Endothelial cell of umbilical vein (primary cell): ENCODE results near the gene FOXK1. TPM values are rescaled to one million over a fixed set of nuclear protein-coding genes. Genes with fewer than 3 reads are reported as not detected.

Experiments
- Bru-seq: library from RNA; stranded (reverse); fragments of 400-500 nt; gene quantifications from one replicate; lab custom pipeline; 2021; lab: Mats Ljungman, UMichigan
- BruChase-seq, 2 experiments: library from RNA; stranded (reverse); fragments of 400-500 nt; gene quantifications; one replicate each; lab custom pipeline; 2021; lab: Mats Ljungman, UMichigan
- BruUV-seq: library from RNA; stranded (reverse); fragments of 400-500 nt; replicated peaks from 2 replicates; lab custom pipeline; 2021; lab: Mats Ljungman, UMichigan
- CTCF ChIA-PET: fragments of 300-600, 350-600 bp; sonication (Branson Sonifier 250); formaldehyde crosslinking; loops from one replicate; lab custom pipeline; 2021; ENCODE audit warnings: antibody characterized with exemption, inconsistent platforms; lab: Charles Lee
- POLR2A ChIA-PET: fragments of 300-600, 350-600 bp; sonication (Branson Sonifier 250); formaldehyde crosslinking; loops from one replicate; lab custom pipeline; 2021; ENCODE audit warnings: antibody characterized with exemption, inconsistent platforms; lab: Charles Lee
- DNase-seq: peaks from one replicate; pipeline ENCODE4 v3.0.0-alpha.2; 2011; ENCODE audit warnings: low read depth, low spot score
- FAIRE-seq: peaks from 2 replicates; lab custom pipeline; 2011; peaks lifted over from hg19 to GRCh38; lab: Jason Lieb, UNC
- H2AFZ ChIP-seq: 2 replicates; pipeline ENCODE4 v1.6.0; 2012; ENCODE audit warnings: low read depth, low read length, control low read depth, inconsistent platforms
- H3K27ac ChIP-seq: 2 replicates; pipeline ENCODE4 v1.5.1; 2011; ENCODE audit warnings: low read depth, mild to moderate bottlenecking, control low read depth, low read length, moderate library complexity; ENCODE audit not compliant: insufficient read depth
- H3K27me3 ChIP-seq, 2 experiments: 2 replicates each; pipeline versions ENCODE4 v1.6.0 to v1.6.1; 2011; ENCODE audit warnings: low read length in 2 of 2, mixed read lengths in 1 of 2; ENCODE audit not compliant: control insufficient read depth in 2 of 2, insufficient read depth in 2 of 2
- H3K36me3 ChIP-seq, 2 experiments: 2 replicates in 1 of 2; 3 replicates in 1 of 2; pipeline ENCODE4 v1.5.1; 2011; ENCODE audit warnings: low read length in 2 of 2, mild to moderate bottlenecking in 1 of 2, moderate library complexity in 1 of 2; ENCODE audit not compliant: control insufficient read depth in 2 of 2, insufficient read depth in 2 of 2; ENCODE audit errors: extremely low read depth in 1 of 2
- H3K4me1 ChIP-seq: 3 replicates; pipeline ENCODE4 v1.5.1; 2011; ENCODE audit warnings: mild to moderate bottlenecking, low read length; ENCODE audit not compliant: control insufficient read depth, insufficient read depth; ENCODE audit errors: extremely low read depth
- H3K4me2 ChIP-seq: 2 replicates; pipeline ENCODE4 v1.6.1; 2011; ENCODE audit warnings: low read length, control low read depth, mixed read lengths; ENCODE audit not compliant: insufficient read depth
- H3K4me3 ChIP-seq, 3 experiments: fragments of 200-600 bp in 1 of 3; sonication (generic), shearing (Covaris generic) in 1 of 3; replicated peaks in 1 of 3; 2 replicates each; pipeline ENCODE4 v1.5.1; 2011 to 2016; ENCODE audit warnings: control low read depth in 3 of 3, low read length in 3 of 3, mild to moderate bottlenecking in 2 of 3, inconsistent platforms in 1 of 3, low read depth in 1 of 3, moderate library complexity in 1 of 3; ENCODE audit not compliant: insufficient read depth in 1 of 3
- H3K79me2 ChIP-seq: 2 replicates; pipeline ENCODE4 v1.6.0; 2012; ENCODE audit warnings: low read length, inconsistent platforms; ENCODE audit not compliant: control insufficient read depth, insufficient read depth
- H3K9ac ChIP-seq: replicated peaks from 2 replicates; pipeline ENCODE3; 2011; ENCODE audit warnings: low read length, control low read depth; ENCODE audit not compliant: insufficient read depth; ENCODE audit errors: extremely low read depth
- H3K9me1 ChIP-seq: replicated peaks from 3 replicates; pipeline ENCODE4 v1.6.0; 2011; ENCODE audit warnings: mild to moderate bottlenecking, low read length; ENCODE audit not compliant: control insufficient read depth, insufficient read depth; ENCODE audit errors: extremely low read depth
- H3K9me3 ChIP-seq: replicated peaks from 2 replicates; pipeline ENCODE4 v1.5.1; 2012; ENCODE audit warnings: low read length, inconsistent platforms; ENCODE audit not compliant: control insufficient read depth, insufficient read depth
- H4K20me1 ChIP-seq: replicated peaks from 2 replicates; pipeline ENCODE3; 2011; ENCODE audit warnings: mild to moderate bottlenecking, low read length; ENCODE audit not compliant: control insufficient read depth, insufficient read depth; ENCODE audit errors: extremely low read depth
- CTCF ChIP-seq, 2 donors: IDR thresholded peaks; 1 replicate in 1 of 2; 2 replicates in 1 of 2; pipeline ENCODE4 v1.5.1; 2011; ENCODE audit warnings: low read length in 2 of 2, mild to moderate bottlenecking in 2 of 2, moderate library complexity in 2 of 2, control low read depth in 1 of 2, inconsistent platforms in 1 of 2, low read depth in 1 of 2; ENCODE audit not compliant: insufficient read depth in 1 of 2; ENCODE audit errors: extremely low read depth in 1 of 2
- EZH2 ChIP-seq: IDR thresholded peaks from 2 replicates; pipeline ENCODE4 v1.6.1; 2012; ENCODE audit warnings: borderline replicate concordance, low read depth, mild to moderate bottlenecking, moderate library complexity, low read length, inconsistent platforms; ENCODE audit not compliant: severe bottlenecking
- FOS ChIP-seq: IDR thresholded peaks from 2 replicates; pipeline ENCODE4 v1.6.1; 2011; ENCODE audit warnings: mild to moderate bottlenecking, low read length, moderate library complexity, borderline replicate concordance; ENCODE audit not compliant: insufficient read depth
- GATA2 ChIP-seq: IDR thresholded peaks from 2 replicates; pipeline ENCODE4 v1.7.0; 2011; ENCODE audit warnings: low read depth, mild to moderate bottlenecking, moderate library complexity, mixed read lengths, low read length; ENCODE audit not compliant: insufficient read length, insufficient read depth
- JUN ChIP-seq: IDR thresholded peaks from 2 replicates; pipeline ENCODE4 v1.6.1; 2011; ENCODE audit warnings: borderline replicate concordance, low read depth; ENCODE audit not compliant: insufficient read length, insufficient read depth
- MYC ChIP-seq: IDR thresholded peaks from one replicate; pipeline ENCODE4 v1.6.1; 2011; ENCODE audit warnings: mild to moderate bottlenecking, low read depth, low read length
- POLR2A ChIP-seq: IDR thresholded peaks from 2 replicates; pipeline ENCODE4 v1.6.1; 2012; ENCODE audit warnings: low read depth, mild to moderate bottlenecking, control low read depth, low read length
- POLR2AphosphoS5 ChIP-seq: IDR thresholded peaks from 2 replicates; pipeline ENCODE4 v1.6.1; 2012; ENCODE audit warnings: low read depth, mild to moderate bottlenecking, control low read depth, low read length, moderate library complexity; ENCODE audit not compliant: insufficient read depth
- dilution Hi-C: fragments of 300-500 bp; cut with MboI; formaldehyde crosslinking; loops from one replicate; pipeline ENCODE4 v1.15.0; 2019; ENCODE audit warnings: low sequenced_read_pairs; ENCODE audit not compliant: extremely low pct_ligation_motif_present
- intact Hi-C: fragments of 100-400 bp; cut with micrococcal nuclease; formaldehyde crosslinking; loops from one replicate; pipeline ENCODE4 v1.10.0; 2022
- long read RNA-seq: library from polyadenylated mRNA; stranded (forward); transcript quantifications from one replicate; pipeline ENCODE4 v2.0.0, GENCODE V29; 2021
- polyA minus RNA-seq, 3 experiments: library from RNA; depleted of rRNA, polyadenylated mRNA; stranded (reverse); fragments of >200 nt; gene quantifications; 1 replicate in 1 of 3; 2 replicates in 2 of 3; pipeline ENCODE4 v1.2.3, GENCODE V29; 2011
- polyA plus RNA-seq, 4 experiments: library from polyadenylated mRNA; depleted of rRNA in 3 of 4; stranded (reverse) in 3 of 4; unstranded in 1 of 4; fragments of >200 nt; gene quantifications; 2 replicates each; pipeline versions ENCODE4 v1.2.1 to v1.2.3, GENCODE V29; 2011 to 2012; ENCODE audit warnings: missing spikeins in 1 of 4
- total RNA-seq: library from RNA; stranded (reverse); gene quantifications from 2 replicates; pipeline ENCODE4 v1.2.3, GENCODE V29; 2021
- TF ChIP-seq, protein P1 (sequence below): IDR thresholded peaks from 2 replicates; pipeline ENCODE4 v1.6.1; 2011; ENCODE audit not compliant: insufficient read depth, insufficient read length

Gene FOXK1
- total RNA-seq, result 47.0 and 52.1 TPM in 2 replicates
- polyA plus RNA-seq, result 8.0 and 9.2 TPM in 2 replicates
- polyA plus RNA-seq (2011; cell fraction: cytosol; rRNA removed), result 7.1 and 8.0 TPM in 2 replicates
- polyA plus RNA-seq (2011; cell fraction: nucleus; rRNA removed), result 26.1 and 27.8 TPM in 2 replicates
- polyA plus RNA-seq (2012), result 7.3 and 7.5 TPM in 2 replicates
- 21.5 and 25.5 TPM in 2 replicates for polyA minus RNA-seq
- polyA minus RNA-seq (2011; cell fraction: cytosol; rRNA and poly(A)+ RNA removed), result 25.8 TPM
- polyA minus RNA-seq (2011; cell fraction: nucleus; rRNA and poly(A)+ RNA removed), result 22.0 and 36.5 TPM in 2 replicates
- percentile 82 among the genes with signal in this experiment for Bru-seq, nascent RNA
- percentile 89 among the genes with signal in this experiment for BruChase-seq, experiment 1, labeled RNA remaining after a 6-hour chase
- percentile 86 among the genes with signal in this experiment for BruChase-seq, experiment 2, labeled RNA remaining after a 2-hour chase
- long read RNA-seq, full-length matches to known transcripts, result 8 of 34 reads
- long read RNA-seq, partial matches to known transcripts, result 5 of 34 reads
- long read RNA-seq, other reads (novel, unspliced or antisense), result 21 of 34 reads

DNA sequence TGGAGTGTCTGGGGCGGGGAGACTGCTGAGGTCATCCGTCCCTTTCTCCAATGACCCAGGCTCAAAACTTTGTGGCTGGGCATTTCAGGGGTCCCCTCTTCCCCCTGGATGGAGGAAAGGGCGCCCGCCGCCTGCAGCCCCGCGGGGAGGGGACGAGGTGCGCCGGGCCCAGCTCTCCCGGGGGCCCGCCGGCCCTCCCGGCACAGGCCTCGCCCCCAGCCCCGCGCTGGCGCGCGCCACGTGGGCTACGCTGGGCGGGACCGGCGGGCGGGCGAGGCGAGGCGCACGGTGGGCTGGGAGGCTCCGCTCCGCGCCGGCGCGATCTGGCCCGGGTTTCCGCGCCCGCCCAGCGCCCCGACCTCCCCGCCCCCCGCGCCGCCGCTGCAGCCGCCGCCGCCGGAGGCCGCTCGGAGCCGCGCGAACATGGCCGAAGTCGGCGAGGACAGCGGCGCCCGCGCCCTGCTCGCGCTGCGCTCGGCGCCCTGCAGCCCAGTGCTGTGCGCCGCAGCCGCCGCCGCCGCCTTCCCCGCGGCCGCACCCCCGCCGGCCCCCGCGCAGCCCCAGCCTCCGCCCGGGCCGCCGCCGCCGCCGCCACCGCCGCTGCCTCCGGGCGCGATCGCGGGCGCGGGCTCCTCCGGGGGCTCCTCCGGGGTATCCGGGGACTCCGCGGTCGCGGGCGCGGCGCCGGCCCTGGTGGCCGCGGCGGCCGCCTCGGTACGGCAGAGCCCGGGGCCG lies at the start of gene FOXK1:
FOXK1 (plus strand) TSS at position 410 of the 735 bp plus-strand sequence; CDS start at position 424, 14 bp downstream.
- H3K4me2 ChIP-seq, result peak within 1 kb of the TSS; percentile 86
- ChIA-PET POLR2A (interaction anchor here (0.9 to 1.7 kb wide), 2 partner anchors 41 to 94 kb away, joined by 4 to 7 read pairs; no protein-coding TSS in a partner anchor), CTCF (interaction anchor here (1.1 to 2.9 kb wide), 5 partner anchors 18 to 66 kb away, joined by 3 to 19 read pairs (median 5); no protein-coding TSS in a partner anchor)
- no peaks in the 10 kb centered on the region for H3K27me3 ChIP-seq
- H3K79me2 ChIP-seq, result peaks cover 45% of the 10 kb centered on the region
- H3K9ac ChIP-seq, result peak within 1 kb of the TSS; percentile 69
- H3K9me3 ChIP-seq, result no peaks in the 10 kb centered on the region
- no peaks in the 10 kb centered on the region for H4K20me1 ChIP-seq
- DNase-seq (peak; percentile 39), FAIRE-seq (peak; percentile 58)
- TF ChIP-seq CTCF (IDR thresholded peaks at IDR 0.05; ENCODE audit: extremely low read depth in 1 of 2, insufficient read depth in 1 of 2, low read depth in 1 of 2, low read length in 2 of 2), result no peak
- peak; percentile 57 for TF ChIP-seq MYC
- TF ChIP-seq FOS, result no peak
- TF ChIP-seq EZH2, result no peak
- no peak for TF ChIP-seq JUN
- TF ChIP-seq POLR2A, result peak; percentile 65
- TF ChIP-seq POLR2AphosphoS5, result peak; percentile 80
- TF ChIP-seq GATA2, result no peak
- TF ChIP-seq, protein P1, sequence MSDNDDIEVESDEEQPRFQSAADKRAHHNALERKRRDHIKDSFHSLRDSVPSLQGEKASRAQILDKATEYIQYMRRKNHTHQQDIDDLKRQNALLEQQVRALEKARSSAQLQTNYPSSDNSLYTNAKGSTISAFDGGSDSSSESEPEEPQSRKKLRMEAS, result no peak
- H3K9me1 ChIP-seq, result no peaks in the 10 kb centered on the region
- peak within 1 kb of the TSS; percentile 87 for H3K27ac ChIP-seq
- dilution Hi-C loops (no loop called here), intact Hi-C loops (loop anchor here (1.0 kb wide), 1 partner anchor 41 kb away; no protein-coding TSS in a partner anchor)
- BruUV-seq, result no TSS peak
- H2AFZ ChIP-seq, result peak within 1 kb of the TSS; percentile 82
- peaks cover 19% of the 10 kb centered on the region for H3K4me1 ChIP-seq
- peak within 1 kb of the TSS; percentile 69 to 76 (median 74) for H3K4me3 ChIP-seq
- H3K36me3 ChIP-seq, result peaks cover 0 to 4% of the 10 kb centered on the region in 2 experiments
